HG03280 (cell line): ENCODE results near the gene C10orf105.

Experiments used
- ATAC-seq: cut with Tn5 transposase; IDR thresholded peaks from one replicate; pipeline ENCODE4 v1.9.1; 2021; ENCODE audit warnings: mild to moderate bottlenecking, moderate library complexity; ENCODE audit not compliant: unreplicated experiment

Gene C10orf105

GRCh38 chr10:71718165-71718698 is 1.3 kb downstream of the C10orf105 start:
- ATAC-seq: no peak

DNA sequence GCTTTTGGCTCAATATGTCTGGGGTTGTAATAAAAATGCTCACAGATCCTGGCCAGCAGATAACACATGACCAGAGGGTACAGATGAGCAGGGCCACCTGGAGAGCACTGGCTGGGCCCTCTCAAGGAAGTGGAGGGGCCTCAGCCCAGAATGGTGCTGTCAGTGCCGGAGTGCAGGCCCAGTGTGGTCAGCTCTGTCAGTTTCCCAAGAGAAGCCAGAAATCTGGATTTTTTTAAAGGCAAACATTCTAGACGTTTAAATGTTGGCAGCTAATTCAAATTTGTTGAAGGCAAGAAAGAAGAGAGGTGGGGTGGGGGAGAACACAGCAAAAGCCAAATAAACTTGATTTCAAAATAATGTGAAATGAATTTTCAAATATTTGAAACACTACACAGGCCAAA is 2.0 kb downstream of the C10orf105 start:
- no peak for ATAC-seq

GRCh38 chr10:71717056-71717455 is 2.5 kb downstream of the C10orf105 start:
- ATAC-seq: no peak

DNA sequence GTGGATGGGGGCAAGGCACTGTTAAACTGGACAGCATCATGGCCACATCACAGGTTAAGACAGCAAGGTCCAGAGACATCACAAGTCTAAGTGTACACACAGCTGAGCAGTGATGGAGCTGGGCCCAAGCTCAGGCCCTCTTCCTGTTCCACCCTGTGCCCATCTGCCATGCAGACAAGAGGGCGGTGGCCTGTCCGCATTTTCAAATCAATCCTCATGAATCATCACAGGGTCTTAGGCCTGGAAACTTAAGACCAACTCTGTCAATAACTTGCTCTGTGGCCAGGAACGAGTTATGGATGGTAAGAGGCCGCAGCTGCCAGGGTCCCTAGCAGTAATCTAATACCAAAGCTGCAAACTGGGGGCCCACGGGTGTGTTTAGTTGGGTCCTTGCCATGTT is 3.2 kb downstream of the C10orf105 start:
- ATAC-seq: no peak

DNA sequence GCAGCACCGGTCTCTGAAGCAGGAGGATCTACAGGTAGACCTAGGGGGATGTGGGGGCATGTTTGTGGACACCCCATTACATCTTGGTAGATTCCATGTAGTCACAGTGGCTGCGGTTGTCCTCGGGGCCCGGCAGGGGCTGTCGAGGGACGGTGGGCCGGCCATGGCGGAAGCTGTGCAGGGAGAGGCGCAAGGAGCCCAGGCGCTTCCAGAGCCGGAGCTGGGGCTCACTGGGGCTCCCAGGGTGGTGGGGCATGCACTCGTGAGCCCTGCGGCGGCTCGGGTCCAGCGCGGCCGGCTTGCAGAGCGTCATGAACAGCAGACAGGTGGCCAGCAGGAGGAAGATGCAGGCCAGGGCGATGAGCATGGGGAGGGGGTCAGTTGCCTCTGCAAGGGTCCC is 3.7 kb downstream of the C10orf105 start:
- ATAC-seq: no peak

DNA sequence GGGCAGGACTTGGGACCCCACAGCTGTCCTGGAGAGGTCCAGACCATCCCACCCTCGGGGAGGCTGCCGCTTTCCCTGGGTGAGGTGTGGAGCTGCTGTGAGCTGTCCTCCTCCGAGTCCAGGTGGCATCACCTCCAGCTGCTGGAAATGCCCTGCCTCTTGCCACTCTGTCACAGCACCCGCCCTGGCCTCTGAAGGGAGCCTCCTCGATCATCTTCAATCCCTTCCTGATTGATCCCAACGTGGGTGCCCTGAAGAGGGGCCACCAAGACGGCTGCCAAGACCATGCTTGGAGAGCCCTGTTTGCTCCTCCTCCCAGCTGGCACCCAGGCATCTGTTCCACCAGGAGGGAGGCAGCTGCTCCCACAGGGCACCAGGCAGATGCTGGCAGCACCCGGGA is 4.6 kb downstream of the C10orf105 start:
- ATAC-seq: no peak

GRCh38 chr10:71714592-71714991 is 5.0 kb downstream of the C10orf105 start:
- no peak for ATAC-seq

DNA sequence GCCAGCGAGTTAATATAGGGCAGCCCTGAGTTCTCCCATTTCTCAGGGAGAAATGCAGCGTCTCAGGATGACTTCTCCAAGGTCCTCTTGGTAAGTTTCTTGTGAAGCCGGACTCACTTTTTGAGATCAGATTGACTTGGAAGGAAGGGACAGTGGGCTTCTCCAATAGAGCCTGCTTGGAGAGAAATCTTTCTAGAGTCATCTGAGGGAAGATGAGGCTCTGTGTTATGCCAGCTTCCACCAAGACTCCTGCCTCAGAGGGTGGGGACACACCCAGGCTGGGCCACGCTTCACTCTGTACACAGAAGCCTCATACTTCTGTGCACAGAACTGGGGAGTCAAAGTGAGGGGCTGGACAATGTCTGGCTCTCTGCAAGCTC is 5.6 kb downstream of the C10orf105 start:
- no peak for ATAC-seq

DNA sequence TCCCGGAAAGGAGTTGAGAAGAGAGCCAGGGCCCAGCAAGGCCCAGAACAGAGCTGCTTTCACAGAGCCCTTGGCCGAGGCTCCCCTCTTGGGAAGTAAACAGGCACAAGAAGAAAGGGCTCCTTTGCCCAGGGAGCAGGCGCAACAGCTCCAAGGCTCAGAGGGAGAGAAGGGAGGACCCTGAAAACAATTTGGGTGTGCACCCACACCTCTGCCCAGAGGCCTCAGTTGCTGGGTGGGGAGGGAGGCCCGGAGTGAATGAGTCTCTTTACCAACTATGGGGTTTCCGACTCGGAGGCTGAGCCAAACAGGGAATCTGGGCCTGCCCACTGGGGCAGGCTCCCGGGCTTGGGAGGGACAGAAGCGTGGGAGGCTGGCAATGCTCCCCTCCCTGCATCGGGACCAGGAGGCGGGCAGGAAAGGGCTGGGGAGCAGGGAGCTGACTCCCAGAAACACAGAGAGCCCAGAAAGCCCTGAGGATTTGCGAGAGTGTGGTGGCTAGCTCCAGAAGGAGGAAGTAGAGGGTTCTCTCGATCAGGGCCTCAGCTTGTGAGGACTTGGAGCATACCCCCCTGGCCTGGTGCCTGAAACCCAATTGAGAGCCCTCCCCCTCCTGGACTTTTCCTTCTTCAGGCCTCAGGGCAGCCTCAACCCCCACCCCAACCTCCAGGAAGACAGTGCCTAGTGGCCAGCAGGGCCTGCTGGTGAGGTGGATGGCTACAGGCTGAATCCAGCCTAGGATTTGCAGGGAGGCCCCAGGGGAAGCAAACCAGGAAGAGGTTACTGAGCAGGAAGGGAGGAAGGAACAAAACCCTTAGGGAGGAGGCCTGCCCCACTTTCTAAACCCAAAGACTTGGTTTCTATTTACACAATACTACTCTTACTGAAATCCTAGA is 6.2 kb downstream of the C10orf105 start:
- ATAC-seq: no peak

- ATAC-seq: no peak
Measured at GRCh38 chr10:71712572-71713134, 6.9 kb downstream of the C10orf105 start.

DNA sequence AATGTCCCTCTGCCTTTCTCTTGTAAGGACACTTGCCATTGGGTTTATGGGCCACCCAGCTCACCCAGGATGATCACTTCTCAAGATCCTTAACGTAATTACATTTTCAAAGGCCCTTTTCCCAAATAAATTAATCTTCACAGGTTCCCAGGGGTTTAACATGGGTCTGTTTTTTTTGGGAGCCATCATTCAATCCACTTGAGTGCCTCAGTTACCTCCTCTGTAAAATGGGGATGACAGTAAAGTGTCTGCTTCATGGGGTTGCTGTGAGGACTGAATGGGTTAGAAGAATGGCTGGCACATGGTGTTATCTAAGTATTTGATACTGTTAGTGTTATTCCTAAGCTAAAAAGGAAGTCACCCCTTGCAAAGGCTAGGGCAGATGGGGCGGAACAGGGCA is 7.4 kb downstream of the C10orf105 start:
- no peak for ATAC-seq

DNA sequence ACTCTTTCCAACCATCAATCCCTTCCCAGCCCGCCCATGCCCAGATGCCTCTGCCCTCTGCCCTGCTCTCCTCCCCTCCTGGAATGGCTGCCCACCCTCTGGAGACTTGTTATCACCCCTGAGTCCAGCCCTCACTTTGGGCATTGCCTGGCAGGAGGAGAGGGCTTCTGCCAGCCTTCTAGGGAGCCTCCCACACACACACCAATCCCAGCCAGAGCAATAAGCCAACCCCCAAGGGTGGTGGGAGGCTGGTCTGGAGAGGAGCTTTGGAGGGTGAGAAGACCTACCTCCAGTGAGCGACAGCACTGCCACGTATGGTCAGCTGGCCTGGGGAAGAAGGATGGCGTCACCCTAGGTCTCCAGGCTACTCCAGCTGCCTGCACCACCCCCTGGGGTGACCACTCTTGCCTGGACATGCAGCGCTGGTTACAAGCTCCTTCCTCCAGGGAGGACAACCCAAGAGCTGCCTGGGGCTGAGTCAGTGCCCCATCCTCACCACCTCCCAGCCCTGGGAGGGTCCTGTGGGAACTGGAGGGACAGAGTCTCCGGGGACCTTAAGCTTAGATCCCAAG is 8.4 kb downstream of the C10orf105 start:
- ATAC-seq: no peak

- no peak for ATAC-seq
Measured at GRCh38 chr10:71710519-71710918, 9.1 kb downstream of the C10orf105 start.

DNA sequence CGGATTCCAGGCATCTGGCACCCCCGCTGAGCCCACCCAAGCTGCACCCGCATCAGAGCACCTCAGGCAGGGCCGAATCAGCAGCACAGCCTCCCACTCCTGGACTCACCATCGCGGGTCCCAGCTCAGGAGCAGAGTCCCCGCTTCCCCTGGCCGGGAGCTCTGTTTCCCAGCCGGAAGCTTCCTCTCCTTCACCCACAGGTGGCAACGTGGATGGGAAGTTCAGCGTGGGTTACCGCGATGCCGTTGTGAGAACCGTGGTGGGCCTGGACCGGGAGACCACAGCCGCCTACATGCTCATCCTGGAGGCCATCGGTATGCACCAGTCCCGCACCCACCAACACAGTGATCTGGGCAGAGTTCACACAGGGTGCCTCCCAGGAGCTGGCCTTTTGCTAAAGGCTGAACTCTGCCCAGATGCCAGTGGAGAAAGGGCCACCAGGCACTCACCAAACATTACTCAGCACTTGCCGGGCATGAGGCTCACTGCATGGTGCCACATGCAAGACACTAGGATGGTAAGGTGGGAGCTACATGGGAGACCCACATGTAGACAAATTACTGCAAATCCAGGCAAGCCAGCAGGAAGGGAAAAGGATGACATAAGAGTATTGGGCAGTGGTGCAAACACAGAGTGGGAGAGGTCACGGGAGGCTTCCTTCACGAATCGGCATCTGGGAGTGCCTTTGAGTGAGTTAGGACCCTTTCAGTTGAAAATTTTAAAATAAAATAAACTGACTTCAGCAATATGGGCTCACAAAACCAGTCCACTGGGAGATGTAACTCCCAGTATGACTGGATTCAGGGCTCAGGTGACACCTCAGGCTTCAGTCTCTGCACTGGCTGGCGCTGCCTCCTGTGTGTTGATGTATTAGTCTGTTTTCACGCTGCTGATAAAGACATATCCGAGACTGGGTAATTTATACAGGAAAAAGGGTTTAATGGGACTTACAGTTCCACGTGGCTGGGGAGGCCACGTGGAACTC is 10.4 kb downstream of the C10orf105 start:
- no peak for ATAC-seq

DNA sequence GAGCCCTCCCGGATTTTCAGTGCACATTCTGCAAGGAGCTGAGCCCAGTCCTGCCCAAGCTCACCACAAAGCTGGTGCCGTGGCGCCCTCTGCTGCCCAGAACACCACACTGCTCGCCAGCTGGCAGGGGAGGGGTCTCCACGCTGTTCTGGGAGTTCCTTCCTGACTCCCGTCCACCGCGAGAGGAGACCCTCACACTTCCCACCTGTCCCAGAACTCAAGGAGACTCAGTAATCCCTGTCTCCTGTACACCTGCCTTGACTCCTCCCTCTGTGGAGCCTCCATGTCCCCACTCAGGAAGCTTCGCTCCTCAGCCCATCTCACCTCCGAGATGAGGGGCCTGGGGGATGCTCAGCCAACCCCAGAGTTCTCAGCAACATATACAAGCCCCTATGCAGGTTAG is 11.3 kb downstream of the C10orf105 start:
- no peak for ATAC-seq

DNA sequence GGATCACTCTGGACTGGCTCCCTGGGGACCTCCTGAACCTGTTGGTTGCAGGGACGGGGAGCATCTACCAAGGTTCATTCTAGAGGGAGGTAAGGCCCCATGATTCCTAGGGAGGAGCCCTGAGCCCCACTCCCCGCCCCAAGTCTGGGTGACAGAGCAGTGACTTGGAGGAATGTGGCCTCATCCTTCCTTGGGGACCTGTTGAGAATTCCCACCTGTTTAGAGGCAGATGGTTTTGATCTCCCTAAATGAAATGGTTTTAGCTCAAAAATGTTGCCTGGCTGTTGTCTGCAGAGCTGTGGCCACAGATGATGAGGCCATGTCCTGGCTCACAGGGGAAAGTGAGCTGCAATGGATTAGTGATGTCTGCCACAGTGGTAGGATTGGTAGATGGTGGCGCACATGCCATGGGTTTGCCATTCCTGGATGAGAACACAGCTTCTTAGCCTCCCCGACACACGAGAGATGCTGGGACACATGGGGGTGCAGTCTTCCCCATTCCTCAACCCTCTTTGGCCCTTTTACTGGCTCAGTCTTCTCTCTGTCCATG is 12.3 kb downstream of the C10orf105 start:
- ATAC-seq: no peak

DNA sequence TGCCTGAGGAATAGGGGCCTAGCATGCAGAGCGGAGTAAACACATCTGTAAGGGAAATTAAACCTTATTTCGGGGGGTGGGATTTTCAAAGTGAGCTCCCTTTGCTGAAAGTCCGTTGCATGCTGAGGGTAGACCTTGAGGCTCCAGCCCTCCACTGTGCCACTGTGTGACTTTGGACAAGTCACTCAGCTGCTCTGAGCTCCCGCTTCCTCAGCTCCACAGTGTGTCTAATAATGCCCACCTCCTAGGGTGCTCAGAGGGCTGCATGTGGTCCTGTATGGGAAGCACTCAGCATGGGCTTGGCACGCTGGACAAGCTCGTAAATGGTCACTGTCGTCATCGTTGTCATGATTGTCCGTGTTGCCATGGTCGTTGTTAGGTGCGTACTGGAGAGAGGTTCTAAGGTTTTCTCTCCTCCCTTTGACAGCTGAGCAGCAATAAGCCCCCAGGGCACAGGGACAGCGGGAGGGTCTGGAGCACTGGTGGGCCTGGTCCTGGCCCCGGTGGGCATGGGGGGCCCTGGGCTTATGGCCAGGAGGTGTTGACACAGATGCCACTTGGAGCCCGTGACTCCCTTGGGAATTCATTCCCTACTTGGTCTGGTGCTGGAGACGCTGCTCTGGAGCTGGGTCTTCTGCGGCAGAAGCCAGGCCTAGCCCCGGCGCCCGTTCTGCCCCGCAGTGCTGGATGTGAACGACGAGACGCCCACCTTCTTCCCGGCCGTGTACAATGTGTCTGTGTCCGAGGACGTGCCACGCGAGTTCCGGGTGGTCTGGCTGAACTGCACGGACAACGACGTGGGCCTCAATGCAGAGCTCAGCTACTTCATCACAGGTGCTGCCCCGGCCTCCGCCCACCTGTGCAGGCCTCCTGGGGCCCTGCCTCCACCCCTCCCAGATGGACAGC is 13.1 kb downstream of the C10orf105 start:
- no peak for ATAC-seq

DNA sequence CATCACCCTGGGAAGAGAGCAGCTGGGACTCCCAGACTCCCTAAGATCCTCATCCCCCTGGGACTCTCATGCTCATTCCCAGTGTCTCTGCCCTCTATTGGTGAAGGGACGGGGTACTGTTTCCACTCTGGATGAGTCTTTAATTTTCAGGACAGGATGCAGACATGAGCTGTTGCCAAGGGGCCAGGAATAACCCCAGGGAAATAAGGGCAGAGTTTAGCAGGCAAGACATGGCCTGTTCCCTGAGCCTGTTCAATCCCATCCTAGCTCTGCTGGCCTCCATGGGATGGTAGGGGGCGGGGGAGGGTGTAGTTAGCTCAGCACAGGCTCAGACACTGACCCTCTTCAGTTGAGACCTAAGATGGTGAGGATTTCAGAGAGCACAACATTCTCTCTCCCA is 14.0 kb downstream of the C10orf105 start:
- no peak for ATAC-seq

DNA sequence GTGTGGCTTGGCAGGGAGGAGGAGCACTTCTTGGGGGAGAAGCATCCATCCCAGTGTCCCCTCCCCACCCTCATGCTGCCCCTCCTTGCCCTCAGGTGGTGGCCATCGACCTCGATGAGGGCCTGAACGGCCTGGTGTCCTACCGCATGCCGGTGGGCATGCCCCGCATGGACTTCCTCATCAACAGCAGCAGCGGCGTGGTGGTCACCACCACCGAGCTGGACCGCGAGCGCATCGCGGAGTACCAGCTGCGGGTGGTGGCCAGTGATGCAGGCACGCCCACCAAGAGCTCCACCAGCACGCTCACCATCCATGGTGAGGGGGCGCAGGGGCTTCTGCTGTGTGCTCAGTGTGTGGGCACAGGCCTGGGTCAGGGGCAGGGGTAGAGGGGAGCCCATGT is 14.8 kb downstream of the C10orf105 start:
- no peak for ATAC-seq
